Measurements from ENCODE around the gene UBAC2. TPM values are rescaled to one million over a fixed set of nuclear protein-coding genes. Genes with fewer than 3 reads are reported as not detected.

UBAC2 gene
- polyA plus RNA-seq, 3 donors = 59.6 to 113 (median 96.7) TPM

- Histone ChIP-seq H4K20me1 (ENCODE audit: insufficient read depth, low read length) (no peaks in the 10 kb centered on the region), H3K36me3 (replicated peaks in 1 of 2; ENCODE audit: control insufficient read depth in 1 of 2, insufficient read depth in 2 of 2, low read length in 2 of 2) (no peaks in the 10 kb centered on the region), H2AFZ (ENCODE audit: insufficient read depth, low read depth, low read length, poor library complexity, severe bottlenecking) (no peak overlapping the region), H3K79me2 (ENCODE audit: insufficient read depth, low read length) (no peaks in the 10 kb centered on the region), H3K9me3 (replicated peaks in 1 of 2; ENCODE audit: control insufficient read depth in 1 of 2, insufficient read depth in 1 of 2, low read length in 2 of 2) (peaks cover 0 to 39% of the 10 kb centered on the region in 2 donors), H3K4me1 (ENCODE audit: control insufficient read depth in 1 of 2, insufficient read depth in 2 of 2, low read length in 2 of 2) (no peaks in the 10 kb centered on the region), H3K4me2 (replicated peaks; ENCODE audit: extremely low read depth, low read length, poor library complexity, severe bottlenecking) (no peak overlapping the region), H3K27me3 (ENCODE audit: control insufficient read depth in 2 of 2, insufficient read depth in 2 of 2, low read length in 2 of 2) (peaks cover 84 to 89% of the 10 kb centered on the region in 2 donors), H3K4me3 (replicated peaks in 1 of 3; ENCODE audit: low read depth in 2 of 3, low read length in 3 of 3) (no peak overlapping the region), H3K9ac (ENCODE audit: insufficient read depth, low read length, poor library complexity, severe bottlenecking) (no peak overlapping the region), H3K27ac (ENCODE audit: low read depth in 1 of 2, low read length in 2 of 2) (no peak overlapping the region)
- H3K27me3 Mint-ChIP-seq (ENCODE audit: low read depth in 3 of 3) = peaks cover 95 to 100% (median 99%) of the 10 kb centered on the region in 3 donors
- peaks cover 3% of the 10 kb centered on the region for H3K4me1 Mint-ChIP-seq
- intact Hi-C loops (cut with micrococcal nuclease) = no loop called here
- TF ChIP-seq, protein P1, sequence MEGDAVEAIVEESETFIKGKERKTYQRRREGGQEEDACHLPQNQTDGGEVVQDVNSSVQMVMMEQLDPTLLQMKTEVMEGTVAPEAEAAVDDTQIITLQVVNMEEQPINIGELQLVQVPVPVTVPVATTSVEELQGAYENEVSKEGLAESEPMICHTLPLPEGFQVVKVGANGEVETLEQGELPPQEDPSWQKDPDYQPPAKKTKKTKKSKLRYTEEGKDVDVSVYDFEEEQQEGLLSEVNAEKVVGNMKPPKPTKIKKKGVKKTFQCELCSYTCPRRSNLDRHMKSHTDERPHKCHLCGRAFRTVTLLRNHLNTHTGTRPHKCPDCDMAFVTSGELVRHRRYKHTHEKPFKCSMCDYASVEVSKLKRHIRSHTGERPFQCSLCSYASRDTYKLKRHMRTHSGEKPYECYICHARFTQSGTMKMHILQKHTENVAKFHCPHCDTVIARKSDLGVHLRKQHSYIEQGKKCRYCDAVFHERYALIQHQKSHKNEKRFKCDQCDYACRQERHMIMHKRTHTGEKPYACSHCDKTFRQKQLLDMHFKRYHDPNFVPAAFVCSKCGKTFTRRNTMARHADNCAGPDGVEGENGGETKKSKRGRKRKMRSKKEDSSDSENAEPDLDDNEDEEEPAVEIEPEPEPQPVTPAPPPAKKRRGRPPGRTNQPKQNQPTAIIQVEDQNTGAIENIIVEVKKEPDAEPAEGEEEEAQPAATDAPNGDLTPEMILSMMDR (IDR thresholded peaks at IDR 0.05) = no peak
- no peak for DNase-seq
- peak overlapping the region in 1 of 2 donors; percentile 81 for H3K4me3 Mint-ChIP-seq
- H3K36me3 Mint-ChIP-seq = peaks cover 0 to 8% of the 10 kb centered on the region in 2 donors
- WGBS (ENCODE audit: insufficient coverage) = 93% methylated on average over 6 of the region's 13 CpGs
- peak overlapping the region in 1 of 7 donors; percentile 36 for H3K27ac Mint-ChIP-seq
- H3K9me3 Mint-ChIP-seq = peaks cover 1 to 25% (median 14%) of the 10 kb centered on the region in 7 donors
Observed at GRCh38 chr13:99162567-99163361, 37.9 kb upstream of the UBAC2 start.

DNA sequence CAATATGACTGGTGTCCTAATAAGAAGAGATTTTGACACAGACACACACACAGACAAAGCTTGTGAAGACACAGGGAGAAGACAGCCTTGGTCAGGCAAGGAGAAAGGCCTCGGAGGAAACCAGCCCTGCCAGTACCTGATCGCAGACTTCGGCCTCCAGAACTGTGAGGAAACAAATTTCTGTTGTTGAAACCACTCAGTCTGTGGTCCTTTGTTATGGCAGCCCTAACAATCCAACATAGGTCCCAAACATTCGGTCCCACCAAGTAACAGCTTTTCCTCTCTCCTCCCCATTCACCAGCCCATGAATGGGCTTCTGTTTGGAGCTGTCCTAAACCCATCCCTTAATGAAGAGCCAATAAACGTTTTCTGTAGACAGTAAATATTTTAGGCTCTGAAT, 36.4 kb upstream of the UBAC2 start:
- peaks cover 0 to 8% of the 10 kb centered on the region in 2 donors for H3K36me3 Mint-ChIP-seq
- 100% methylated on average over 5 of the region's 5 CpGs for WGBS (ENCODE audit: insufficient coverage)
- Histone ChIP-seq H3K4me3 (replicated peaks in 1 of 3; ENCODE audit: low read depth in 2 of 3, low read length in 3 of 3) (no peak overlapping the region), H3K27me3 (ENCODE audit: control insufficient read depth in 2 of 2, insufficient read depth in 2 of 2, low read length in 2 of 2) (peaks cover 76 to 81% of the 10 kb centered on the region in 2 donors), H3K27ac (ENCODE audit: low read depth in 1 of 2, low read length in 2 of 2) (no peak overlapping the region), H2AFZ (ENCODE audit: insufficient read depth, low read depth, low read length, poor library complexity, severe bottlenecking) (no peak overlapping the region), H3K79me2 (ENCODE audit: insufficient read depth, low read length) (no peaks in the 10 kb centered on the region), H3K9ac (ENCODE audit: insufficient read depth, low read length, poor library complexity, severe bottlenecking) (no peak overlapping the region), H4K20me1 (ENCODE audit: insufficient read depth, low read length) (no peaks in the 10 kb centered on the region), H3K36me3 (replicated peaks in 1 of 2; ENCODE audit: control insufficient read depth in 1 of 2, insufficient read depth in 2 of 2, low read length in 2 of 2) (no peaks in the 10 kb centered on the region), H3K9me3 (replicated peaks in 1 of 2; ENCODE audit: control insufficient read depth in 1 of 2, insufficient read depth in 1 of 2, low read length in 2 of 2) (peaks cover 0 to 35% of the 10 kb centered on the region in 2 donors), H3K4me2 (replicated peaks; ENCODE audit: extremely low read depth, low read length, poor library complexity, severe bottlenecking) (no peak overlapping the region), H3K4me1 (ENCODE audit: control insufficient read depth in 1 of 2, insufficient read depth in 2 of 2, low read length in 2 of 2) (no peaks in the 10 kb centered on the region)
- intact Hi-C loops (cut with micrococcal nuclease) = no loop called here
- H3K27ac Mint-ChIP-seq = no peak overlapping the region
- peaks cover 95 to 100% (median 99%) of the 10 kb centered on the region in 3 donors for H3K27me3 Mint-ChIP-seq (ENCODE audit: low read depth in 3 of 3)
- H3K9me3 Mint-ChIP-seq = peaks cover 5 to 30% (median 21%) of the 10 kb centered on the region in 7 donors
- peak overlapping the region in 1 of 2 donors; percentile 81 for H3K4me3 Mint-ChIP-seq
- DNase-seq = no peak
- TF ChIP-seq, protein P1 (IDR thresholded peaks at IDR 0.05) = no peak
- peaks cover 3% of the 10 kb centered on the region for H3K4me1 Mint-ChIP-seq

All from CD14-positive monocyte (primary cell).